ENCODE data around the gene SERINC2.
"Not testable (repeated sequence)": the region's sequence is repeated elsewhere in the genome, so short reads cannot be mapped to it uniquely, and the experiment has no call there.

Gene SERINC2

GRCh38 chr1:31376375-31377134, 36.5 kb upstream of the SERINC2 start:
- in situ Hi-C loops (cut with MboI; ENCODE audit: low sequenced_read_pairs), result no loop called here

GRCh38 chr1:31377364-31377863, 35.6 kb upstream of the SERINC2 start:
- DNase-seq (ENCODE audit: low spot score in 2 of 2), result no peak
- no peaks in the 10 kb centered on the region for H3K27me3 ChIP-seq (ENCODE audit: low read depth)
- no peak overlapping the region for H3K4me3 ChIP-seq
- H3K36me3 ChIP-seq (replicated peaks), result no peaks in the 10 kb centered on the region
- H3K4me1 ChIP-seq, result peaks cover 12% of the 10 kb centered on the region
- in situ Hi-C loops (cut with MboI; ENCODE audit: low sequenced_read_pairs), result no loop called here
- H3K9me3 ChIP-seq, result no peaks in the 10 kb centered on the region

More at GRCh38 chr1:31376375-31377134, 36.5 kb upstream of the SERINC2 start:
- no peak for DNase-seq (ENCODE audit: low spot score in 2 of 2)
- Histone ChIP-seq H3K9me3 (no peaks in the 10 kb centered on the region), H3K4me3 (no peak overlapping the region), H3K27me3 (ENCODE audit: low read depth) (no peaks in the 10 kb centered on the region), H3K36me3 (replicated peaks) (no peaks in the 10 kb centered on the region), H3K4me1 (peaks cover 12% of the 10 kb centered on the region)

DNA sequence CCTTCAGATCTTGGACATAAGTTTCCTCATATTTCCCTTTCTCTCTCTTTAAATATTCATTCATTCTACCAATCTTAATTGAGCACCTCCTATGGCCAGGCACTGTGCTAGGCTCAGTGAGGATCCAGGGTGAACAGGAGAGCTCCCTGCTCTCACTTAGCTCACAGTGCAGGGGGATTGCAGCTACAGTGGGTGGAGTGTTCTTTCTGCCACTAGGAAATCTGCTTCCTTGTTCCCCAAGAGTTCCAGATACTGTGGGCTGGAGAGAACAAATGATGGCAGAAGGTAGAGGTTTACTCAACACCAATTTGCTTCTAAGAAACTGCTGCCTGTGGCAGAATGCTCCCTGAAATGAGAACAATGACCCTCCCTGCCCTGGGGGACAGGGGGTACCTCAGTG, 35.0 kb upstream of the SERINC2 start:
- no peak overlapping the region for H3K4me3 ChIP-seq
- no peaks in the 10 kb centered on the region for H3K36me3 ChIP-seq (replicated peaks)
- no peaks in the 10 kb centered on the region for H3K27me3 ChIP-seq (ENCODE audit: low read depth)
- no peak for DNase-seq (ENCODE audit: low spot score in 2 of 2)
- peaks cover 8% of the 10 kb centered on the region for H3K4me1 ChIP-seq
- in situ Hi-C loops (cut with MboI; ENCODE audit: low sequenced_read_pairs), result no loop called here
- no peaks in the 10 kb centered on the region for H3K9me3 ChIP-seq

DNA sequence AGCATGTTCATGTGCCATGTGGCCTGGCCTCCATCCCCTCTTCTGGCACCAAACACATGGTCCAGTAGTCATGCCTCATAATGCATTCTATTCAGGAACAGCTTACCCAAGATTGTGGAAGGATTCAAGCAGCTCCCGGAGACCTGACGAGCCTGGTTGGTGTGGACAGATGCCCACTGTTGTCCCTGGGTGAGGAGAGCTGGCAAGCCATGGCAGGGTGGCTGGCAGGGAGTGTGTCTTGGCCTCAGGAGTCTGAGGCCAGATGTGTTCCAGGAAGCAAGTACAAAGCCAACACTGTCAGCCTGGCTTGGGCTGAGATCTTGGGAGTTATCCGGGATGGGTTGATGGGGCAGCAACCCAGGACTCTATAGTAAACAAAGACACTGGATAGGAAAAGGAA, 32.8 kb upstream of the SERINC2 start:
- H3K4me3 ChIP-seq, result no peak overlapping the region

GRCh38 chr1:31381394-31382294, 31.4 kb upstream of the SERINC2 start:
- in situ Hi-C loops (cut with MboI; ENCODE audit: low sequenced_read_pairs), result no loop called here
- no peaks in the 10 kb centered on the region for H3K4me1 ChIP-seq
- no peaks in the 10 kb centered on the region for H3K9me3 ChIP-seq
- H3K36me3 ChIP-seq (replicated peaks), result no peaks in the 10 kb centered on the region
- H3K4me3 ChIP-seq, result no peak overlapping the region
- DNase-seq (ENCODE audit: low spot score in 2 of 2), result no peak
- H3K27me3 ChIP-seq (ENCODE audit: low read depth), result no peaks in the 10 kb centered on the region

More for the DNA sequence above, 32.8 kb upstream of the SERINC2 start:
- Histone ChIP-seq H3K27me3 (ENCODE audit: low read depth) (no peaks in the 10 kb centered on the region), H3K36me3 (replicated peaks) (no peaks in the 10 kb centered on the region), H3K9me3 (no peaks in the 10 kb centered on the region), H3K4me1 (no peaks in the 10 kb centered on the region)
- DNase-seq (ENCODE audit: low spot score in 2 of 2), result no peak
- in situ Hi-C loops (cut with MboI; ENCODE audit: low sequenced_read_pairs), result no loop called here

GRCh38 chr1:31382379-31382989, 30.5 kb upstream of the SERINC2 start:
- Histone ChIP-seq H3K9me3 (no peaks in the 10 kb centered on the region), H3K36me3 (replicated peaks) (no peaks in the 10 kb centered on the region), H3K27me3 (ENCODE audit: low read depth) (no peaks in the 10 kb centered on the region), H3K4me3 (no peak overlapping the region), H3K4me1 (no peaks in the 10 kb centered on the region)
- in situ Hi-C loops (cut with MboI; ENCODE audit: low sequenced_read_pairs), result no loop called here
- DNase-seq (ENCODE audit: low spot score in 2 of 2), result no peak

DNA sequence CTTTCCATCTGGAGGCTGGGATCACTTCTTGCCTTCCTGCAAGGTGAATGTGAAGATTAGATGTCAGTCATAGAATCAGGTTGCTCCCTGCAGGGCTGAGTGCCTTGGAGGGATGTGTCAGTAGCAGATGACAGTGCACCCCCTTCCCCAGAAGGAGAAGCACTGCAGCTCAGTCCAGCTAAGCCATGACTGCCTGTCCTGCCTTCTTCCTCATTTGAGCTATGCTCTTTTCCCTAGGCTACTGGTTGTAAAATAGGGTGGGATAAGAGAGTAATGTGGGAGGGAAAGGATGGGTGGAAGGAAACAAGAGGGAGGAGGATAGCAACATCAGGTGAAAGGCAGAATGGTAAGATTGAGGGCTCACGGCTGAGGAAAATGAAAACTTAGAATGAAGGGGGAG, 29.0 kb upstream of the SERINC2 start:
- Histone ChIP-seq H3K9me3 (no peaks in the 10 kb centered on the region), H3K4me3 (no peak overlapping the region), H3K4me1 (no peaks in the 10 kb centered on the region), H3K27me3 (ENCODE audit: low read depth) (no peaks in the 10 kb centered on the region), H3K36me3 (replicated peaks) (no peaks in the 10 kb centered on the region)
- no peak for DNase-seq (ENCODE audit: low spot score in 2 of 2)
- in situ Hi-C loops (cut with MboI; ENCODE audit: low sequenced_read_pairs), result no loop called here

GRCh38 chr1:31386576-31387243, 26.3 kb upstream of the SERINC2 start:
- H3K9me3 ChIP-seq; H3K4me1 ChIP-seq; H3K4me3 ChIP-seq; H3K36me3 ChIP-seq (replicated peaks); H3K27me3 ChIP-seq (ENCODE audit: low read depth); DNase-seq (ENCODE audit: low spot score in 2 of 2); in situ Hi-C loops (cut with MboI; ENCODE audit: low sequenced_read_pairs): not testable (repeated sequence)

GRCh38 chr1:31387612-31388011, 25.4 kb upstream of the SERINC2 start:
- Histone ChIP-seq H3K36me3 (replicated peaks) (no peaks in the 10 kb centered on the region), H3K4me3 (no peak overlapping the region), H3K4me1 (no peaks in the 10 kb centered on the region), H3K27me3 (ENCODE audit: low read depth) (no peaks in the 10 kb centered on the region), H3K9me3 (no peaks in the 10 kb centered on the region)
- DNase-seq (ENCODE audit: low spot score in 2 of 2), result no peak
- in situ Hi-C loops (cut with MboI; ENCODE audit: low sequenced_read_pairs), result no loop called here

- Histone ChIP-seq H3K27me3 (ENCODE audit: low read depth) (no peaks in the 10 kb centered on the region), H3K9me3 (no peaks in the 10 kb centered on the region), H3K4me3 (no peak overlapping the region), H3K36me3 (replicated peaks) (no peaks in the 10 kb centered on the region), H3K4me1 (no peaks in the 10 kb centered on the region; the same call in 1 of the 2 replicates)
- DNase-seq (ENCODE audit: low spot score in 2 of 2), result no peak
- in situ Hi-C loops (cut with MboI; ENCODE audit: low sequenced_read_pairs), result loop anchor here (10.0 kb wide), 1 partner anchor 155 kb away; no protein-coding TSS in a partner anchor
Measured at GRCh38 chr1:31389616-31390015, 23.4 kb upstream of the SERINC2 start.

DNA sequence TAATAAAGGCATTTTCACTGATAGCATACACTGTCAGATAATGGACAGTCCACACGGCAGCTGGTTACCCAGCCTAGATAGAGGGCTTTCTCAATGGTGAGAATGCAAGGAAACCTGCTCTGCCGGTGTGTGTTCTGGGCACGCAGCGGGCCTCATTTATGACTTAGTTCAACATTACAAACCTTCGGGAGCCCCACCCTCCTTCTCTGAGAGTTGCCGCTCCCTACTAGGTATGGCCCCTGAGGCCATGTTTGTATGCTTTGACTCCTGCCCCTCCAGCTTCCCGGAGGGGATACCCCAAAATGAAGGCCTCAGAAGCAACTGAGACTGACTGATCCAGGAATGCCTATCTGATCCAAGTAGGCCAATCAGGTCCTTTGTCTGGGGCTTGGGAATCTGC, 22.9 kb upstream of the SERINC2 start:
- no peak overlapping the region for H3K4me3 ChIP-seq
- H3K9me3 ChIP-seq, result no peaks in the 10 kb centered on the region
- no peaks in the 10 kb centered on the region for H3K36me3 ChIP-seq (replicated peaks)
- H3K27me3 ChIP-seq (ENCODE audit: low read depth), result no peaks in the 10 kb centered on the region
- no peaks in the 10 kb centered on the region; the same call in 1 of the 2 replicates for H3K4me1 ChIP-seq
- no peak for DNase-seq (ENCODE audit: low spot score in 2 of 2)
- in situ Hi-C loops (cut with MboI; ENCODE audit: low sequenced_read_pairs), result loop anchor here (10.0 kb wide), 1 partner anchor 155 kb away; no protein-coding TSS in a partner anchor

DNA sequence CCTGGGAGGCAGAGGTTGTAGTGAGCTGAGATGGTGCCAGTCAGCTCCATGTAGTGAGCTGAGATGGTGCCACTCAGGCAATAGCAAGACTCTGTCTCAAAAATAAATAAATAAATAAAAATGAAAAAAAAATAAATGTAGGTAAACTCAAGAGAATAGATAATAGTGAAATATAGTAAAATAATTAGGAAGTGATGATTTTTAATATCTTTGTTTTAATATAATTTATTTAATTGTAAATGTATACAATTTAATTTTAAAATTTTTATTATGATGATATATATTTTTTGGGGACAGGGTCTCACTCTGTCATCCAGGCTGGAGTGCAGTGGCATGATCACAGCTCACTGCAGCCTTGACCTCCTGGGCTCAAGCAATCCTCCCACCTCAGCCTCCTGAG, 19.6 kb upstream of the SERINC2 start:
- no peak overlapping the region for H3K4me3 ChIP-seq
- H3K9me3 ChIP-seq, result no peaks in the 10 kb centered on the region
- DNase-seq (ENCODE audit: low spot score in 2 of 2), result no peak
- no peaks in the 10 kb centered on the region for H3K36me3 ChIP-seq (replicated peaks)
- H3K27me3 ChIP-seq (ENCODE audit: low read depth), result no peaks in the 10 kb centered on the region
- in situ Hi-C loops (cut with MboI; ENCODE audit: low sequenced_read_pairs), result loop anchor here (10.0 kb wide), 1 partner anchor 151 kb away; no protein-coding TSS in a partner anchor
- no peaks in the 10 kb centered on the region; the same call in 1 of the 2 replicates for H3K4me1 ChIP-seq

DNA sequence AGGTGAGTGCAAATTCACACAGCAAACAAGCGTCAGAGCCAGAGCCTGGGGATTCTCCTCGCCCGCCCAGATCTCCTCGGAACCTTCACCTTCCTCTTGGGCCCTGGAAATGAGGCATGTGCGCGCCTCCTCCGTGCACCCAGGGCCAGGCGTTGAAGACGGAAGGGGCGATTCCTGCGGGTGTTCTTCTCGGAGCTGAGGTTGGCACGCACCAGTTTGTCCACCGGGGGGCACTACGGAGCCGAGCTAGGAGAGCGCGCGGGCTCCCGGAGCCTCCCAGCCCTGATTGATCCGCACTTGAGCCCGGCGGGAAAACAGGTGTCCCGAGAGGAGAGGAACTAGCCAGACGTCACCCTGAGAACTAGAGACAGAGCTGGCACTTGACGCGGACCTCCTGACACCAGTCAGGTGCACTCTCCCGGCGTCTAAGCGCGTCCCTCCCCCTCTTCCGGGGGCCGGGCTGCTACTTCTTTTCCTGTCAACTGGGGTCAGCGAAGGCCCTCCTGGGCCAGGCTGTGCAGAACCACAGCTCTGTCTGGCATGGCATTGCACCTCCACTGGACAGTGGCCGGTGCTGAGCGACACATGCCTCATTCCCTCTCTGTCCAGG, 18.3 kb upstream of the SERINC2 start:
- no peaks in the 10 kb centered on the region for H3K27me3 ChIP-seq (ENCODE audit: low read depth)
- in situ Hi-C loops (cut with MboI; ENCODE audit: low sequenced_read_pairs), result loop anchor here (10.0 kb wide), 1 partner anchor 150 kb away; no protein-coding TSS in a partner anchor
- H3K4me3 ChIP-seq, result peak overlapping the region; percentile 19
- no peaks in the 10 kb centered on the region for H3K9me3 ChIP-seq
- H3K4me1 ChIP-seq, result no peaks in the 10 kb centered on the region; the same call in 1 of the 2 replicates
- no peaks in the 10 kb centered on the region for H3K36me3 ChIP-seq (replicated peaks)
- peak; percentile 64 to 95 for DNase-seq (ENCODE audit: low spot score in 2 of 2)
